PC-9 (cell line): ENCODE data around the gene MAPK10.

Experiments
- EZH2 ChIP-seq: fragments of 200-600 bp; sonication (generic); IDR thresholded peaks from 2 replicates; pipeline ENCODE4 v1.8.0; 2017; ENCODE audit warnings: antibody characterized with exemption, low read depth
- TF ChIP-seq, protein P1 (sequence below): fragments of 200-600 bp; sonication (generic); conservative IDR thresholded peaks from 2 replicates; pipeline ENCODE4 v1.6.1; 2017; ENCODE audit warnings: mixed run types, antibody characterized with exemption, mild to moderate bottlenecking, moderate library complexity

DNA sequence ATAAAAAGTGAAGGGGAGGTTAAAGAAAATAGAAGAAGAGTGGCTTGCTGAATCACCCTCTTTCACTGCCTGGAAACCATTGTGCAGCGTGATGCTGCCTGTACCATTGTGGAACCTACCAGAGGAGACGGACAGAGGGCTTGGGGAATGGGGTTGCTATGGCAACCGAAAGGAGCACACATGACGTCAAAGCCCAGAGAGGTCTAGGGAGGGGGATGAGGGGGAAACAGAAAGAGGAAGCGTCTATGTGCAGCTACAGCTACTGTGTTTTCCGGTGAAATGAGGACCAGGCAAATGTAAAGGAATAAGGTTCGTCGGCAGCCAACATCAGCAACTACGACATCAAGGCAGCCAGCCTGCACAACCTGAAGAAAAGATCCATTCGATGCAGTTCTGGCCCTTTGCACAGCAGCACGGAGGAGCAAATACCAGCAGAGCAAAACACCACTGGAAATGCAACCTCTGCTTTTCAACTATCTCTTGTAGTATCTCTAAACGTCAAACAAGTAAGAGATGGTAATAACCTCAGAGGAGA is at the start of gene MAPK10:
- TF ChIP-seq, protein P1, sequence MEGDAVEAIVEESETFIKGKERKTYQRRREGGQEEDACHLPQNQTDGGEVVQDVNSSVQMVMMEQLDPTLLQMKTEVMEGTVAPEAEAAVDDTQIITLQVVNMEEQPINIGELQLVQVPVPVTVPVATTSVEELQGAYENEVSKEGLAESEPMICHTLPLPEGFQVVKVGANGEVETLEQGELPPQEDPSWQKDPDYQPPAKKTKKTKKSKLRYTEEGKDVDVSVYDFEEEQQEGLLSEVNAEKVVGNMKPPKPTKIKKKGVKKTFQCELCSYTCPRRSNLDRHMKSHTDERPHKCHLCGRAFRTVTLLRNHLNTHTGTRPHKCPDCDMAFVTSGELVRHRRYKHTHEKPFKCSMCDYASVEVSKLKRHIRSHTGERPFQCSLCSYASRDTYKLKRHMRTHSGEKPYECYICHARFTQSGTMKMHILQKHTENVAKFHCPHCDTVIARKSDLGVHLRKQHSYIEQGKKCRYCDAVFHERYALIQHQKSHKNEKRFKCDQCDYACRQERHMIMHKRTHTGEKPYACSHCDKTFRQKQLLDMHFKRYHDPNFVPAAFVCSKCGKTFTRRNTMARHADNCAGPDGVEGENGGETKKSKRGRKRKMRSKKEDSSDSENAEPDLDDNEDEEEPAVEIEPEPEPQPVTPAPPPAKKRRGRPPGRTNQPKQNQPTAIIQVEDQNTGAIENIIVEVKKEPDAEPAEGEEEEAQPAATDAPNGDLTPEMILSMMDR: no peak
- no peak for TF ChIP-seq EZH2
